AG08395 (cell line): ENCODE measurements around the gene SENP1.
A peak's percentile ranks its signal among the peaks of the same experiment; 100 is the strongest.

Experiments
- DNase-seq: peaks from one replicate; pipeline ENCODE4 v3.0.0; 2012; ENCODE audit warnings: mixed read lengths, low spot score

The SENP1 gene

GRCh38 chr12:48017921-48018617, 87.8 kb downstream of the SENP1 start:
- no peak for DNase-seq

- no peak for DNase-seq
Measured at GRCh38 chr12:48017496-48017895, 88.4 kb downstream of the SENP1 start.

GRCh38 chr12:48016373-48017020, 89.4 kb downstream of the SENP1 start:
- DNase-seq: no peak

GRCh38 chr12:48015954-48016353, 89.9 kb downstream of the SENP1 start:
- DNase-seq: no peak

GRCh38 chr12:48015129-48015528, 90.8 kb downstream of the SENP1 start:
- no peak for DNase-seq

- DNase-seq: no peak
Measured at GRCh38 chr12:48013287-48013686, 92.6 kb downstream of the SENP1 start.

- no peak for DNase-seq
Measured at GRCh38 chr12:48012070-48012469, 93.8 kb downstream of the SENP1 start.

GRCh38 chr12:48010366-48010970, 95.4 kb downstream of the SENP1 start:
- DNase-seq: no peak

- no peak for DNase-seq
Measured at GRCh38 chr12:48009471-48009870, 96.4 kb downstream of the SENP1 start.

GRCh38 chr12:48008950-48009349, 96.9 kb downstream of the SENP1 start:
- no peak for DNase-seq

GRCh38 chr12:48008349-48008748, 97.5 kb downstream of the SENP1 start:
- DNase-seq: no peak

GRCh38 chr12:48007206-48007605, 98.7 kb downstream of the SENP1 start:
- DNase-seq: no peak

GRCh38 chr12:48005750-48006021, 100.2 kb downstream of the SENP1 start:
- no peak for DNase-seq

- no peak for DNase-seq
Measured at GRCh38 chr12:48005001-48005749, 100.7 kb downstream of the SENP1 start.

- peak; percentile 41 for DNase-seq
Measured at GRCh38 chr12:48004053-48004941, 101.6 kb downstream of the SENP1 start, which contains the start of gene COL2A1. Gene COL2A1, minus strand, starts transcription at chr12:48004476. Its CDS starts 155 bp downstream, at chr12:48004321.

- DNase-seq: no peak
Measured at GRCh38 chr12:48003226-48004052, 102.4 kb downstream of the SENP1 start.

GRCh38 chr12:48002773-48003218, 103.1 kb downstream of the SENP1 start:
- peak; percentile 43 for DNase-seq

- DNase-seq: no peak
Measured at GRCh38 chr12:48002414-48002730, 103.5 kb downstream of the SENP1 start.

GRCh38 chr12:48001505-48002413, 104.1 kb downstream of the SENP1 start:
- DNase-seq: peak; percentile 71
